HepG2 (cell line): ENCODE measurements around the gene DLG1.

Experiments used
- YEATS4 ChIP-seq: sonication (generic); formaldehyde crosslinking; IDR thresholded peaks from 2 replicates; pipeline ENCODE4 v1.4.0; 2020; ENCODE audit warnings: missing genetic modification reagents, borderline replicate concordance
- TF ChIP-seq, protein P1 (sequence below): sonication (generic); formaldehyde crosslinking; IDR thresholded peaks from 2 replicates; pipeline ENCODE4 v1.4.0; 2020; ENCODE audit warnings: mild to moderate bottlenecking, missing genetic modification reagents

DNA sequence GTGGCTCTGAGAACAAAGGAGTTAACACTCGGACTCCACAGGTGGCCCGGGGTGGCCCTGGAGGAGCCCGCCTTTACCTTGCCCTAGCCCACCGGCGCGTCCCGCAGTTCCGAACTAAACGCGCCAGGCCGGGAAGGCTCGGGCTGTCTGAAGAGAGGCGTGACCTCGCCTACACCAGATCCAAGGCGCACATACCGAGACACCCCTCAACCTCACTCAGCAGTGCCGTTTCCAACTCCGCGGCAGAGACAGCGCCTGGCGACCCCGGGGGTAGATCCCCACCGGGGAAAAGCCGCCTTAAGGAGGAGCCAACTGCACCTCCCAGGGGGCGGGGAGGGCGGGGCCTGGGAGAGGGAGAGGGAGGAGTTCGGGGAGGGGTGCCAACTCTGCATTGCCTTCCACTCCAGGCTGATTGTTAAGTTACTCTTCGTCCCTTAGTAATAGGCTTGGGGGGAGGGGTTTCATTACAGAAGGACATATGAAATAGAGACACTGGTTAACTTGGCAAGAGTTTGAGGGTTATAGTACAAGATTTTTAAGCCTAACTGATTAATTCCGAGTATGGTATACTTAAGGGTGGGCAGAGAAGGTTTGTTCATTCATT lies at the start of gene DLG1:
- TF ChIP-seq YEATS4 (CRISPR knock-in tag), result no peak; the same call in 1 of the 2 replicates
- TF ChIP-seq, protein P1, sequence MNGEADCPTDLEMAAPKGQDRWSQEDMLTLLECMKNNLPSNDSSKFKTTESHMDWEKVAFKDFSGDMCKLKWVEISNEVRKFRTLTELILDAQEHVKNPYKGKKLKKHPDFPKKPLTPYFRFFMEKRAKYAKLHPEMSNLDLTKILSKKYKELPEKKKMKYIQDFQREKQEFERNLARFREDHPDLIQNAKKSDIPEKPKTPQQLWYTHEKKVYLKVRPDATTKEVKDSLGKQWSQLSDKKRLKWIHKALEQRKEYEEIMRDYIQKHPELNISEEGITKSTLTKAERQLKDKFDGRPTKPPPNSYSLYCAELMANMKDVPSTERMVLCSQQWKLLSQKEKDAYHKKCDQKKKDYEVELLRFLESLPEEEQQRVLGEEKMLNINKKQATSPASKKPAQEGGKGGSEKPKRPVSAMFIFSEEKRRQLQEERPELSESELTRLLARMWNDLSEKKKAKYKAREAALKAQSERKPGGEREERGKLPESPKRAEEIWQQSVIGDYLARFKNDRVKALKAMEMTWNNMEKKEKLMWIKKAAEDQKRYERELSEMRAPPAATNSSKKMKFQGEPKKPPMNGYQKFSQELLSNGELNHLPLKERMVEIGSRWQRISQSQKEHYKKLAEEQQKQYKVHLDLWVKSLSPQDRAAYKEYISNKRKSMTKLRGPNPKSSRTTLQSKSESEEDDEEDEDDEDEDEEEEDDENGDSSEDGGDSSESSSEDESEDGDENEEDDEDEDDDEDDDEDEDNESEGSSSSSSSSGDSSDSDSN, result no peak; the same call in 1 of the 2 replicates
